ENCODE data around the gene GPRC5C. TPM values are rescaled to one million over a fixed set of nuclear protein-coding genes. Genes with fewer than 3 reads are reported as not detected.
A peak's percentile ranks its signal among the peaks of the same experiment; 100 is the strongest.
"Not testable (repeated sequence)": the region's sequence is repeated elsewhere in the genome, so short reads cannot be mapped to it uniquely, and the experiment has no call there.

GPRC5C gene
- polyA plus RNA-seq, 1 donor from 2014 or later, result 0.18 TPM

- H3K9me3 Mint-ChIP-seq, result peaks cover 0 to 7% (median 3%) of the 10 kb centered on the region in 3 donors
- H3K4me1 Mint-ChIP-seq, result peaks cover 0 to 2% (median 0%) of the 10 kb centered on the region in 3 donors
- H3K27me3 Mint-ChIP-seq, result peaks cover 7% of the 10 kb centered on the region
- no peak overlapping the region for H3K4me3 Mint-ChIP-seq
- no peak overlapping the region for H3K27ac Mint-ChIP-seq
- no peaks in the 10 kb centered on the region for H3K36me3 Mint-ChIP-seq
Measured at GRCh38 chr17:74394977-74395376, 36.9 kb upstream of the GPRC5C start.

DNA sequence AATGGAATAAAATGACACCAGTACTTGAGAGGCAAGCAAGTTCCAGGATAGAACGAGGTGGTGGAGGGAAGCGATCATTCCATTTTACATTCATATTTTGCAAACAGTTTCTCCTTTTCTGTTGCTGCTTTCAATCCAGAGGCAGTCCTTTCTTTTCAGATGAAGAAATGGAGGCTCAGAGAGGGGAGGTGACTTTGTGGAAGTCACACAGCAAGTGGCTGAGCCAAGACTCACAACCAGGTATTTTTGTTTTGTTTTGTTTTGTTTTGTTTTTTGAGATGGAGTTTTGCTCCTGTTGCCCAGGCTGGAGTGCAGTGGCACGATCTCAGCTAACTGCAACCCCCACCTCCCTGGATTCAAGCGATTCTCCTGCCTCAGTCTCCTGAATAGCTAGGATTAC, 35.3 kb upstream of the GPRC5C start:
- peaks cover 0 to 3% (median 0%) of the 10 kb centered on the region in 3 donors for H3K4me1 Mint-ChIP-seq
- no peak overlapping the region for H3K4me3 Mint-ChIP-seq
- H3K27me3 Mint-ChIP-seq, result peaks cover 11% of the 10 kb centered on the region
- H3K36me3 Mint-ChIP-seq, result no peaks in the 10 kb centered on the region
- H3K9me3 Mint-ChIP-seq, result peaks cover 2 to 8% (median 3%) of the 10 kb centered on the region in 3 donors
- H3K27ac Mint-ChIP-seq, result no peak overlapping the region

DNA sequence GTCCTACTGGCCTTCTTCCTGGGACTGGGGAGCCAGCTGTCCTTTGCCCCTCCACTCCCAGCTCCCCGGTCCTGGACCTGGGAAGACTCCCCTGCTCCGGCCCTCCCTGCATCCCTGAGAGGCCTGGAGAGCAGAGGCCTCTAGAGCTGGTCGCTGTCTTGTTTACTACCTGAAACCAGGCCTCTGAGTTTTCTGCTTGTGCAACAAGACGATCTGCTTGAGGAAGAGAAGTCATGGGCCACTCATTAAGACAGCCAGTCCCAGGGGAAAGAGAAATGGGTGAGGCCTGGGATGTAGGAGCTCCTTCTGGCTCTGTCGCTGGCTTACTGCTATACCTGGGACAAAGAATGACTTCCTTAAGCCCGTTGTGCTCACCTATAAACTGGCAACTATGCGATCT, 29.8 kb upstream of the GPRC5C start:
- no peak overlapping the region for H3K4me3 Mint-ChIP-seq
- peaks cover 6% of the 10 kb centered on the region for H3K27me3 Mint-ChIP-seq
- H3K4me1 Mint-ChIP-seq, result peaks cover 0 to 2% (median 0%) of the 10 kb centered on the region in 3 donors
- H3K9me3 Mint-ChIP-seq, result peaks cover 2 to 4% (median 3%) of the 10 kb centered on the region in 3 donors
- no peaks in the 10 kb centered on the region for H3K36me3 Mint-ChIP-seq
- peak overlapping the region in 1 of 3 donors; percentile 49 for H3K27ac Mint-ChIP-seq

DNA sequence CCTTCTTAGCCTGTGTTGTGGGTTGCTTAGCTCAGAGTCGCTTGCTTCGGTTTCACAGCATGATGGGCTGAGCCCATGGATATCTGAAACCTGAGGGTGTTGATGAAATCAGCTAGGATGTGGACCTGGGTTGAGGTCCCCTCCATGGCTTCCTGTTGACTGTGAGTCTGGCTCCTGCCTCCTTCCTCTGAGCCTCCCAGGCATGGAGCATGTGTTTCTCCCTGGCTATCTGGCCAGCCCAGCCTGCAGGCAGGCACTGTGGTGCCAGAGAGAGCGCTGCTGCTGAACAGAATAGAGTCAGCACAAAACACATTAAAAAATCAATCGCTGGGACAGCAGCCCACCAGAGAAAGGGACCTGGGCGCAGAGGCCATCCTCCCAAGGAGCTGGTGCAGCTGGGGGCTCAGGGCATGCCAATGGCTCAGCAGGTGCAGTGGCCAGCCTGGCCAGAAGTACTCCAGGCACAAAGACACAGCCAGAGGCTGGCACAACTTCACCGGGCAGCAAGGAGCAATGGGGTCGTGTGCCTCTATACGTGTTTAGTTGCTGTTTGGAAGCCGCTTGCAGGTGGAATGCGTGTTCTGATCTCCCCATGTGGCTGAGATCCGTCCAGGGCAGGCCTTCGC, 28.3 kb upstream of the GPRC5C start:
- no peak overlapping the region for H3K27ac Mint-ChIP-seq
- H3K27me3 Mint-ChIP-seq, result peaks cover 6% of the 10 kb centered on the region
- H3K4me3 Mint-ChIP-seq, result no peak overlapping the region
- peaks cover 0 to 2% (median 0%) of the 10 kb centered on the region in 3 donors for H3K4me1 Mint-ChIP-seq
- H3K36me3 Mint-ChIP-seq, result no peaks in the 10 kb centered on the region
- peaks cover 2 to 4% (median 3%) of the 10 kb centered on the region in 3 donors for H3K9me3 Mint-ChIP-seq

GRCh38 chr17:74404218-74404617, 27.7 kb upstream of the GPRC5C start:
- H3K27ac Mint-ChIP-seq, result no peak overlapping the region
- H3K36me3 Mint-ChIP-seq, result no peaks in the 10 kb centered on the region
- H3K9me3 Mint-ChIP-seq, result peaks cover 2 to 4% (median 3%) of the 10 kb centered on the region in 3 donors
- peaks cover 0 to 2% (median 0%) of the 10 kb centered on the region in 3 donors for H3K4me1 Mint-ChIP-seq
- H3K27me3 Mint-ChIP-seq, result peaks cover 6% of the 10 kb centered on the region
- no peak overlapping the region for H3K4me3 Mint-ChIP-seq

DNA sequence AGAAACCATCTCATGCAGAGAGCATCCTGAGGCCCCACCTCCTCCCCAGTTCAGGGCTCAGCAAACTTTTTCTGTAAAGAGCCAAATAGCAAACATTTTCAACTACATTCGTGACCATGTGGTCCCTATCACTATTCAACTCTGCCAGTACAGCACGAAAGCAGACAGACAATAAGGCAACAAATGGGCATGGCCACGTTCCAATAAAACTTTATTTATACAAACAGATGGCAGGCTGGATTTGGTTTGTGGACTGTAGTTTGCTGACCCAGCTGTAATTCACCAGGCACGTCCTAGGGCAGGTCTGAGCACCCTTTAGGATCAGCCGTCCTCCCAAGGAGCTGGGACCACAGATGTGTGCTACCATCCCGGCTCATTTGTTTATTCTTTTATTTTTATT, 27.1 kb upstream of the GPRC5C start:
- H3K27ac Mint-ChIP-seq, result no peak overlapping the region
- H3K4me1 Mint-ChIP-seq, result peaks cover 0 to 2% (median 0%) of the 10 kb centered on the region in 3 donors
- H3K4me3 Mint-ChIP-seq, result no peak overlapping the region
- peaks cover 6% of the 10 kb centered on the region for H3K27me3 Mint-ChIP-seq
- no peaks in the 10 kb centered on the region for H3K36me3 Mint-ChIP-seq
- peaks cover 0 to 3% (median 2%) of the 10 kb centered on the region in 3 donors for H3K9me3 Mint-ChIP-seq

GRCh38 chr17:74405311-74405710, 26.6 kb upstream of the GPRC5C start:
- H3K9me3 Mint-ChIP-seq, H3K27me3 Mint-ChIP-seq, H3K4me1 Mint-ChIP-seq, H3K36me3 Mint-ChIP-seq, H3K27ac Mint-ChIP-seq, H3K4me3 Mint-ChIP-seq: not testable (repeated sequence)

DNA sequence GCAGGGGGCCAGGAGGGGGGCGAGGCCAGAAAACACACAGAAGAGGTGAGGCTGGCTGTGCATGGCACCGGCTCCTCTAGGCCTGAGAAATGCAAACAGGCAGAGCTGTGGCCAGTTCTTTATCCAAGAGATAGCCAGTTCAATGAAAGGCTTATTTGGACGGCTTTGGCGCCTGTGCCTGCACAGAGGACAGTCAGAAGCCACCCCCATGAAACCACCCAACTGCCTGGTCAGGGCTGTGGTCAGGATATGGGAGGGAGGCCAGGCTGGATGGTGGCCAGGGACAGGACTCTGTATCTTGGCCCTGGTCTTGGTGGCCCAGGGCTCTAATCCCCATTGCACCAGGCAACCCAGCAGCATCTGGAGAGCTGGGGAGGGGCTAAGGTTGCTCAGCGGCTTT, 24.5 kb upstream of the GPRC5C start:
- Mint-ChIP-seq H3K4me3 (no peak overlapping the region), H3K27ac (no peak overlapping the region), H3K9me3 (peaks cover 0 to 2% (median 2%) of the 10 kb centered on the region in 3 donors), H3K27me3 (peaks cover 8% of the 10 kb centered on the region), H3K4me1 (peaks cover 0 to 1% (median 0%) of the 10 kb centered on the region in 3 donors), H3K36me3 (no peaks in the 10 kb centered on the region)

DNA sequence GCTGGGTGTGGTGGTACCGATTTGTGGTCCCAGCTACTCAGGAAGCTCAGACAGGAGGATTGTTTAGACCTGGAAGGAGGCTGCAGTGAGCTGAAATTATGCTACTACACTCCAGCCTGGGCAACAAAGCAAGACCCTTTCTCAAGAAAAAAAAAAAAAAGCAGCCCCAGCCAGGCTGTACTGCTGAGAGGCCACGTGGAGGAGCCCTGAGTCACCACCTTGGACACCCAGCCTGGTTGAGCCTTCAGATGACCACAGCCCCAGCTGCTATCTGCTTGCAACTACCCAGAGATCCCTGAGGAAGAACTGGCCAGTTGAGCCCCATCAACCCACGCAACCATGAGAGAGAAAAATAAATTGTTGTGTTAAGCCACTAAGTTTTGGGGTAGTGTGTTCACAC, 23.6 kb upstream of the GPRC5C start:
- no peaks in the 10 kb centered on the region for H3K36me3 Mint-ChIP-seq
- H3K4me3 Mint-ChIP-seq, result no peak overlapping the region
- peaks cover 0 to 1% (median 0%) of the 10 kb centered on the region in 3 donors for H3K4me1 Mint-ChIP-seq
- H3K27me3 Mint-ChIP-seq, result peaks cover 9% of the 10 kb centered on the region
- no peak overlapping the region for H3K27ac Mint-ChIP-seq
- H3K9me3 Mint-ChIP-seq, result peaks cover 0 to 2% (median 2%) of the 10 kb centered on the region in 3 donors

GRCh38 chr17:74408815-74409214, 23.1 kb upstream of the GPRC5C start:
- peaks cover 10% of the 10 kb centered on the region for H3K27me3 Mint-ChIP-seq
- H3K36me3 Mint-ChIP-seq, result no peaks in the 10 kb centered on the region

GRCh38 chr17:74410001-74410443, 21.9 kb upstream of the GPRC5C start:
- H3K9me3 Mint-ChIP-seq, result peaks cover 0 to 2% (median 2%) of the 10 kb centered on the region in 3 donors
- H3K27ac Mint-ChIP-seq, result no peak overlapping the region
- H3K4me1 Mint-ChIP-seq, result peaks cover 0 to 1% (median 0%) of the 10 kb centered on the region in 3 donors
- H3K27me3 Mint-ChIP-seq, result peaks cover 10% of the 10 kb centered on the region
- H3K4me3 Mint-ChIP-seq, result no peak overlapping the region
- no peaks in the 10 kb centered on the region for H3K36me3 Mint-ChIP-seq

More at GRCh38 chr17:74408815-74409214, 23.1 kb upstream of the GPRC5C start:
- Mint-ChIP-seq H3K9me3 (peaks cover 0 to 2% (median 2%) of the 10 kb centered on the region in 3 donors), H3K4me1 (peaks cover 0 to 1% (median 0%) of the 10 kb centered on the region in 3 donors), H3K27ac (no peak overlapping the region), H3K4me3 (no peak overlapping the region)

DNA sequence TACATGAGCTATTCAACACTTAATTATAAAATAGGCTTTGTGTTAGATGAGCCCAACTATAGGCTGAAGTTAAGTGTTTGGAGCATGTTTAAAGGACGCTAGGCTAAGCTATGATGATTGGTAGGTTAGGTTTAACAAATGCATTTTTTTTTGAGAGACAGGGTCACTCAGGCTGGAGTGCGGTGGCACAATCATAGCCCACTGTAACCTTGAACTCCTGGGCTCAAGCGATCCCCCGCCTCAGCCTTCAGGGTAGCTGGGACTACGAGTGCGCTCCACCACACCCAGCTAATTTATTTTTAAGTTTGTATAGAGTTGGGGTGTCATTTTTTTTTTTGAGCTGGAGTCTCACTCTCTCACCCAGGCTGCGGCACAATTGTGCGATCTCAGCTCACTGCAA, 19.3 kb upstream of the GPRC5C start:
- Mint-ChIP-seq H3K9me3 (peaks cover 0 to 2% (median 2%) of the 10 kb centered on the region in 3 donors), H3K27ac (no peak overlapping the region), H3K27me3 (peaks cover 15% of the 10 kb centered on the region), H3K36me3 (no peaks in the 10 kb centered on the region), H3K4me3 (no peak overlapping the region), H3K4me1 (peaks cover 0 to 1% (median 1%) of the 10 kb centered on the region in 3 donors)

DNA sequence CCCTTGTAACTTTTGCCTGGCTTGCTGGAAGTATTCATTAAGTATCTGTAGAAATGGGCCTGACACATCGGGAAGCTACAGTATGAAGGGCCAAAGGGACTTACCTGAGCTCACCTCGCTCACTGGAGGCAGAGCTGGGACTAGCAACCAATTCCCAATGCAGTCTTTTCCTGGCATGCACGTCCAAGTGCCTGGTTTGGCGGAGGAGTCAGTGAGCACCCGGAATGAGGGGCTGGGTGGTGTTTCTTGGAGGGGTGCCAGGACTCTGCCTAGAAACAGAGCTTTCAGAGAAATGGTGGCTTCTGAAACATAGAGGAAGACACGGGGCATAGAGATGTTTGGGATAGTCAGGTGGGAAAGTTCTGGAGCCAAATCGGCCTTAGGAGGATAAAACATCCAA, 18.4 kb upstream of the GPRC5C start:
- Mint-ChIP-seq H3K4me1 (peaks cover 0 to 2% (median 1%) of the 10 kb centered on the region in 3 donors), H3K9me3 (peaks cover 0 to 2% (median 2%) of the 10 kb centered on the region in 3 donors), H3K36me3 (no peaks in the 10 kb centered on the region), H3K4me3 (no peak overlapping the region), H3K27ac (no peak overlapping the region), H3K27me3 (peaks cover 15% of the 10 kb centered on the region)

DNA sequence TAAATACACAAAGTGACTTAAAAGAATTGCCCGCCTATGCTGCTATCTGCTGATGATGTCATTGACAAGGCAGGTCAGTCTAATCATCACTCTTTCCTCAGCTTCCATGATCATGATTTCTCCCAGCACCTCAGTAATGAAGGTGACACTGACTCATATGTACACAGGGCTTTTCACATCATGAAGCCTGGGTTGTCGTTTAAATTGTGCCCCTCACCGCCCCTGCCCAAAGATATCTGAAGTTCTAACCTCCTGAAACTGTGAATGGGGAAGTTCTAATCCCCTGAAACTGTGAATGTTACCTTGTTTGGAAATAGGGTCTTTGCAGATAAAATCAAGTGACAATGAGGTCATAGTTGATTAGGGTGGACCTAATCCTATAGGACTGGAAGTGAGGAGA, 17.4 kb upstream of the GPRC5C start:
- H3K27me3 Mint-ChIP-seq, result peaks cover 15% of the 10 kb centered on the region
- no peak overlapping the region for H3K27ac Mint-ChIP-seq
- H3K4me1 Mint-ChIP-seq, result peaks cover 0 to 2% (median 1%) of the 10 kb centered on the region in 3 donors
- H3K9me3 Mint-ChIP-seq, result peaks cover 0 to 2% (median 2%) of the 10 kb centered on the region in 3 donors
- H3K36me3 Mint-ChIP-seq, result no peaks in the 10 kb centered on the region
- H3K4me3 Mint-ChIP-seq, result no peak overlapping the region

DNA sequence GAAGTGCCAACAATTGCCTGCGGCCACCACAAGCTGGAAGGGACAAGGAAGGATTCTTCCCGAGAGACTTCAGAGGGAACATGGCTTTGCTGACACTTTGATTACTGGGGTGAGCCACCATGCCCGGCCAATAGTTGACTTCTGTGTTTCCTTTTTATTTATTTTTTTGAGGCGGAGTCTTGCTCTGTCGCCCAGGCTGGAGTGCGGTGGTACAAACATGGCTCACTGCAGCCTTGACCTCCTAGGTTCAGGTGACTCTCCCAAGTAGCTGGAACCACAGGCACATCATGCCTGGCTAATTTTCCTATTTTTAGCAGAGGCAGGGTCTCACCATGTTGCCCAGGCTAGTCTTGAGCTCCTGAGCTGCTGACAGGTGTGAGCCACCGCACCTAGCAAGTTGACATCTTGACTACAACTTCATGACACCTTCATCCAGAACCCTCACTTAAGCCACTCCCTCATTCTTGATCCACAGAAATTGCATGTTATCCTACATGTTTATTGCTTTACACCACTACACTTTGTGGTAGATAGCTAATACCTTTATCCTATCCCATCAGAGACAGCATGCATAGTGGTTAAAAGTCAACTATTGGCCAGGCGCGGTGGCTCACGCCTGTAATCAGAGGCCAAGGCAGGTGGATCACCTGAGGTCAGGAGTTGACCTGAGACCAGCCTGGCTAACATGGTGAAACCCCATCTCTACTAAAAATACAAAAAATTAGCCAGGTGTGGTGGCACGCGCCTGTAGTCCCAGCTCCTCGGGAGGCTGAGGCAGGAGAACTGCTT, 16.1 kb upstream of the GPRC5C start:
- peaks cover 0 to 2% (median under 1%) of the 10 kb centered on the region in 3 donors for H3K4me1 Mint-ChIP-seq
- H3K9me3 Mint-ChIP-seq, result peaks cover 0 to under 1% (median under 1%) of the 10 kb centered on the region in 3 donors
- H3K27ac Mint-ChIP-seq, result no peak overlapping the region
- H3K4me3 Mint-ChIP-seq, result no peak overlapping the region
- H3K36me3 Mint-ChIP-seq, result no peaks in the 10 kb centered on the region
- peaks cover 15% of the 10 kb centered on the region for H3K27me3 Mint-ChIP-seq

Measured in IgD-negative memory B cell (primary cell).